Hematopoietic multipotent progenitor cell (in vitro differentiated cells): Measurements from ENCODE around the gene RAB35. TPM values are rescaled to one million over a fixed set of nuclear protein-coding genes. Genes with fewer than 3 reads are reported as not detected.
"Not testable (repeated sequence)": the region's sequence is repeated elsewhere in the genome, so short reads cannot be mapped to it uniquely, and the experiment has no call there.

ENCODE experiments used
- DNase-seq, 3 donors: peaks; one replicate each; pipeline ENCODE4 v3.0.0-alpha.2; 2011 to 2015; ENCODE audit warnings: low read depth in 2 of 3, low spot score in 2 of 3
- small RNA-seq: library from RNA; depleted of rRNA; stranded (forward); fragments of <200 nt; gene quantifications from one replicate; pipeline ENCODE3, GENCODE V24; 2012
- total RNA-seq: library from RNA; depleted of rRNA; stranded (reverse); fragments of >200 nt; gene quantifications from one replicate; pipeline ENCODE4 v1.2.3, GENCODE V29; 2012

Gene RAB35
- total RNA-seq, 1 donor = 33.9 TPM

GRCh38 chr12:120064054-120064940, 52.3 kb downstream of the RAB35 start:
- DNase-seq = no peak

DNA sequence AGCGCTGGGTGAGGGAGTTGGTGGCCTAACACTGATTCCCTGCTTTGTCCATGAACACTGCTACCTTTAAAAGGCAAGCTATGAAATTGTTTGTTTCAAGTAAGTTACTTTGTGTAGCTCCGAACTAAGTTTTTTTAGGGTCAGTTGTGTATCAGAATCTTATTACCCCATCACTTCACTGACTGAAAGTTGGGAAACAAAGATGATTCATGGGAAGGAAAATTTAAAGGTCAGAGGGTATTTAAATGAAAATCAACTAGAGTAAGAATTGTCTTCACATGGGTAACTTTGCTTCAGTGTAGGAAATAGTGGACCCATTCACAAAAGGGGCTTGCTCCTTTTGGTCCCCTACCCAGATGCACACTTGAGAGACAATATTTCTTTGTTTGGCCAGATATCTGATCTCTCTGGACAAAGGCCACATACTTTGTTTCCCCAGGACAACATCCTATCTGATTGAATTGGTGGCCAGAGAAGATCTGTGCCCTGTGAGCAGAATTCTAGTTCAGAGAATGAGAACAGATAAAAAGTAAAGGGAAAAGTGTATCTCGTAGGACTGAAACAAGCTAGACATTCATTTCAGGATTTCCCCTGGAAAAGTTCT, 53.5 kb downstream of the RAB35 start:
- DNase-seq = no peak

GRCh38 chr12:120061575-120062214, 54.9 kb downstream of the RAB35 start:
- DNase-seq = no peak

- DNase-seq = no peak
Observed at GRCh38 chr12:120060717-120061116, 55.8 kb downstream of the RAB35 start.

- DNase-seq = no peak
Observed at GRCh38 chr12:120060196-120060595, 56.4 kb downstream of the RAB35 start.

DNA sequence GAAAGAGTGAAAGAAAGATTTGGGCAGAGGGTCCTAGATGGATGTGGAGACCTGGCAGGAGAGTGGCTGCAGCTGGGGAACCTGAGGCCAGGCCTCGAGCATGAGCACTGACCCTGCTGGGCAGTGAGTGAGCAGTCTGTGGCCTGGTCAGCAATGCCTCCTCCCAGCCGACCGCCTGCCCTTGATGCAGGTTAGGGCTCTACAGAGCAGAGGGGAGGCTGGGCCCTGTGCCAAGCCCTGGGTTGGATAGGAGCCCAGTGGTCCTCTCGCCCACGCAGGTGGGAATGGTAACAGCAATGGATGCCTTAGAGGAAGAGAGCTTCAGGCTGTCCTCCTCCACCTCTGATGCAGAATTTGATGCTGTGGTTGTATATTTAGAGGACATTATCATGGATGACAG, 59.8 kb downstream of the RAB35 start:
- no peak for DNase-seq

DNA sequence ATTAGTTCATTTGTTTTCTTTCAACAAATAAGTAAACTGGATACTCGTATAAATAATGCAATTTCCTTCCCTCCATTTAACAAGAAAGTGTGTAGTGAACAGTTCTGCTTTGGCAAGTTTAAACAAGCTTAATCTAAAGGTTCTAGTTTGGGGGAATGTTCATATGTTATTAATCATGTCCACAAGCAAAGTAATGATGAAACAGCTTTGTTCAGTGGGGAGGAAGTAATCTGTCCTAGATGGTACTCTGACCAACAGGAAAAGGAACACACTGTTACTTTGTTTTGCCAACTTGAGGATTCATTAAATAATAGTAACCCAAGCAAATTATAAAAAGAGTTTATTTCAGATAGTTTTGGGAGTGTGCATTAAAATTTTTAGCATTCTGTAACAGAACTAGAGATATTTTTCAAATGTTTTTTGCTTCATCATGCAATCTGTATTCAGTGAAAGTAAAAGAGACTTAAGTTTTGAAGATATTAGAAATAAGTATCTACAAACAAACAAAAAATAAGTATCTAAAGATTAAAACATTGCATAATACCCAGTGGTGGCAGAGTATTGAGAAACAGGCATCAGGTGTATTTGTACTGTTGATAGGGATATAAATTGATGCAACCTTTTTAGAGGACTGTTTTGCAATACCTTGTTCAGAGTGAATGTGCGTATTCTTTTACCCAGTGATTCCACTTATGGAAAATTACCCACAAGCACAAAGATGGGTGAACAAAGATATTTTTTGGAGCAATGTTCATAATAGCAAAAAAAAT, 61.1 kb downstream of the RAB35 start:
- DNase-seq = no peak

DNA sequence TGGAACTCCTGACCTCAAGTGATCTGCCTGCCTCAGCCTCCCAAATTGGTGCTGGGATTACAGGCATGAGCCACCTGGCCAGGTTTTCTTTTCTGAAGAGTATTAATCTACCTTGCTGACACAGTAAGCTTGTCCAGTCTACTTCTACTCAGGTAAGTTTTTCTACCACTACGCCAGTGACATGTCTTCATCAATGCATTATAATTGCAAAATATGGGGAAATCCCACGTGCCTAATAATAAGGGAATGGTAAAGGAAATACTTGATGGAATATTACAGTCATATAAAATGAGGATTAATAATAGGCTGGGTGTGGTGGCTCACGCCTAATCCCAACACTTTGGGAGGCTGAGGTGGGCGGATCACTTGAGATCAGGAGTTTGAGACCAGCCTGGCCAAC, 62.3 kb downstream of the RAB35 start:
- no peak for DNase-seq

DNA sequence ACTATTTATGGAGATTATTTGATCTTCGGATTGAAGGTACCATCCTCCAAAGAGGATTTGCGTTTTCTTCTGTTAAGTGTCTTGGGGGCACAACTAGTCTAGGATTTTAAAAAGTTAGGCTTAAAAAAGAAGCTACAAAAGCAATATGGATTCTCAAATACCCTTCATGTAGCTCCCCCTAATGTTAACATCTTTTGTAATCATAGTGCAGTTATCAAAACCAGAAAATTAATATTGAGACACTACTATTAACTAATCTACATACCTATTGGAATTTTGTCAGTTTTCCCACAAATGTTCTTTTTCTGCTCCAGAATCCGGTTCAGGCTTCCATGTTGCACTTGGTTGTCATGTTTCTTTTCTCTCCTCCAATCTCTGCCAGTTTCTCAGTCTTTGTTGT, 65.0 kb downstream of the RAB35 start:
- DNase-seq = no peak

- no peak for DNase-seq
Observed at GRCh38 chr12:120049426-120049825, 67.1 kb downstream of the RAB35 start.

GRCh38 chr12:120048263-120048662, 68.3 kb downstream of the RAB35 start:
- no peak for DNase-seq

DNA sequence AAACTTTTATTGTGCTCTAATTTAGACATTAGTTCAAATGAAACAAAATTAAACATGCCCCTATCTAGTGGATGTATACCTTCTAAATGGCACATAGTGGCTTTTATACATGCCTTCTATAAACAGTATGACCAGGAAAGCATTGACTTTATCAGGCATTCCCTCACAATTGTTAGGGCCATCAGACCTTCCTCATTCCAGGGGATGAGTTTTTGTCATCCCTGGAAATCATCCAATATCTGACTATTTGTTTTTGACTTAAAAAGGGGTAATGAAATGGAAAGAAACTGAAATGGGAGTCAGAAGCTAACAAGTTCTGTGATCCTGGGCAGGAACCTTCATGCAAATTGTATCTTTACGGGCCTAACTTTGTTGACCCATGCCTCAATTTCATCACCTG, 69.5 kb downstream of the RAB35 start:
- no peak for DNase-seq

DNA sequence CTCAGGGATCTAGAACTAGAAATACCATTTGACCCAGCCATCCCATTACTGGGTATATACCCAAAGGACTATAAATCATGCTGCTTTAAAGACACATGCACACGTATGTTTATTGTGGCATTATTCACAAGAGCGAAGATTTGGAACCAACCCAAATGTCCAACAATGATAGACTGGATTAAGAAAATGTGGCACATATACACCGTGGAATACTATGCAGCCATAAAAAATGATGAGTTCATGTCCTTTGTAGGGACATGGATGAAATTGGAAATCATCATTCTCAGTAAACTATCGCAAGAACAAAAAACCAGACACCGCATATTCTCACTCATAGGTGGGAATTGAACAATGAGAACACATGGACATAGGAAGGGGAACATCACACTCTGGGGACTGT, 71.2 kb downstream of the RAB35 start:
- DNase-seq = not testable (repeated sequence)

Small RNAs within 50 kb of the gene (small RNA-seq; reads per million reads assigned to genes)
- gene AC004812.1 (not detected), gene MIR4498 (not detected)

Other genes with a start within 250 kb of the RAB35 start
- 4.6 TPM for gene CIT, start 239.4 kb downstream of the RAB35 start, total RNA-seq
- gene BICDL1, start 127.5 kb downstream of the RAB35 start, total RNA-seq = 0.27 TPM
- 71.6 TPM for gene GCN1, start 78.0 kb upstream of the RAB35 start, total RNA-seq
- gene RPLP0, start 84.4 kb upstream of the RAB35 start, total RNA-seq = 7,099 TPM
- 24.8 TPM for gene PXN, start 149.0 kb upstream of the RAB35 start, total RNA-seq
- gene RNU4-2, start 175.2 kb upstream of the RAB35 start, total RNA-seq = under 0.01 TPM
- gene RNU4-1, start 176.5 kb upstream of the RAB35 start, total RNA-seq = under 0.01 TPM
- gene SIRT4, start 185.6 kb upstream of the RAB35 start, total RNA-seq = 1.1 TPM
- 1.3 TPM for gene PLA2G1B, start 211.0 kb upstream of the RAB35 start, total RNA-seq